ENCODE data around the gene RTF2. TPM values are rescaled to one million over a fixed set of nuclear protein-coding genes. Genes with fewer than 3 reads are reported as not detected.

RTF2 gene
- total and polyA plus RNA-seq, 2 of the 13 experiments (the other 11 are each of a cell fraction or from before 2014, with no cell fraction given) = 81.8 to 142 TPM

- TF ChIP-seq, protein P1, sequence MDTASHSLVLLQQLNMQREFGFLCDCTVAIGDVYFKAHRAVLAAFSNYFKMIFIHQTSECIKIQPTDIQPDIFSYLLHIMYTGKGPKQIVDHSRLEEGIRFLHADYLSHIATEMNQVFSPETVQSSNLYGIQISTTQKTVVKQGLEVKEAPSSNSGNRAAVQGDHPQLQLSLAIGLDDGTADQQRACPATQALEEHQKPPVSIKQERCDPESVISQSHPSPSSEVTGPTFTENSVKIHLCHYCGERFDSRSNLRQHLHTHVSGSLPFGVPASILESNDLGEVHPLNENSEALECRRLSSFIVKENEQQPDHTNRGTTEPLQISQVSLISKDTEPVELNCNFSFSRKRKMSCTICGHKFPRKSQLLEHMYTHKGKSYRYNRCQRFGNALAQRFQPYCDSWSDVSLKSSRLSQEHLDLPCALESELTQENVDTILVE (CRISPR knock-in tag; IDR thresholded peaks at IDR 0.05) = peak; percentile 93; the same call in 1 of the 2 replicates
- peak; percentile 98 for TF ChIP-seq HOXD1 (CRISPR knock-in tag; IDR thresholded peaks at IDR 0.05)
- TF ChIP-seq ZNF790 (CRISPR knock-in tag; IDR thresholded peaks at IDR 0.05; ENCODE audit: borderline replicate concordance) = no peak
- TF ChIP-seq THAP7 (CRISPR knock-in tag; IDR thresholded peaks at IDR 0.05) = no peak
- peak; percentile 92; the same call in 1 of the 2 replicates for TF ChIP-seq TP53 (CRISPR knock-in tag; conservative IDR thresholded peaks at IDR 0.05)
- TF ChIP-seq NFKBIZ (CRISPR knock-in tag; IDR thresholded peaks at IDR 0.05) = peak; percentile 94
- no peak for TF ChIP-seq ZNF484 (CRISPR knock-in tag; IDR thresholded peaks at IDR 0.05; ENCODE audit: borderline replicate concordance, low read depth)
- no peak for TF ChIP-seq TEAD2 (CRISPR knock-in tag; IDR thresholded peaks at IDR 0.05)
- peak; percentile 95 for TF ChIP-seq ZNF224 (CRISPR knock-in tag; IDR thresholded peaks at IDR 0.05)
- TF ChIP-seq ELF4 (CRISPR knock-in tag; IDR thresholded peaks at IDR 0.05; ENCODE audit: borderline replicate concordance) = peak; percentile 98
- peak; percentile 15; the same call in 1 of the 2 replicates for TF ChIP-seq NR2F6 (IDR thresholded peaks at IDR 0.05)
- TF ChIP-seq NR2F6 (CRISPR knock-in tag; IDR thresholded peaks at IDR 0.05) = no peak
- TF ChIP-seq GABPA (IDR thresholded peaks at IDR 0.05; ENCODE audit: low read depth, low read length) = peak; percentile 97
- peak; percentile 94 for TF ChIP-seq GABPA (CRISPR knock-in tag; IDR thresholded peaks at IDR 0.05; ENCODE audit: low read depth)
- TF ChIP-seq, protein P2, sequence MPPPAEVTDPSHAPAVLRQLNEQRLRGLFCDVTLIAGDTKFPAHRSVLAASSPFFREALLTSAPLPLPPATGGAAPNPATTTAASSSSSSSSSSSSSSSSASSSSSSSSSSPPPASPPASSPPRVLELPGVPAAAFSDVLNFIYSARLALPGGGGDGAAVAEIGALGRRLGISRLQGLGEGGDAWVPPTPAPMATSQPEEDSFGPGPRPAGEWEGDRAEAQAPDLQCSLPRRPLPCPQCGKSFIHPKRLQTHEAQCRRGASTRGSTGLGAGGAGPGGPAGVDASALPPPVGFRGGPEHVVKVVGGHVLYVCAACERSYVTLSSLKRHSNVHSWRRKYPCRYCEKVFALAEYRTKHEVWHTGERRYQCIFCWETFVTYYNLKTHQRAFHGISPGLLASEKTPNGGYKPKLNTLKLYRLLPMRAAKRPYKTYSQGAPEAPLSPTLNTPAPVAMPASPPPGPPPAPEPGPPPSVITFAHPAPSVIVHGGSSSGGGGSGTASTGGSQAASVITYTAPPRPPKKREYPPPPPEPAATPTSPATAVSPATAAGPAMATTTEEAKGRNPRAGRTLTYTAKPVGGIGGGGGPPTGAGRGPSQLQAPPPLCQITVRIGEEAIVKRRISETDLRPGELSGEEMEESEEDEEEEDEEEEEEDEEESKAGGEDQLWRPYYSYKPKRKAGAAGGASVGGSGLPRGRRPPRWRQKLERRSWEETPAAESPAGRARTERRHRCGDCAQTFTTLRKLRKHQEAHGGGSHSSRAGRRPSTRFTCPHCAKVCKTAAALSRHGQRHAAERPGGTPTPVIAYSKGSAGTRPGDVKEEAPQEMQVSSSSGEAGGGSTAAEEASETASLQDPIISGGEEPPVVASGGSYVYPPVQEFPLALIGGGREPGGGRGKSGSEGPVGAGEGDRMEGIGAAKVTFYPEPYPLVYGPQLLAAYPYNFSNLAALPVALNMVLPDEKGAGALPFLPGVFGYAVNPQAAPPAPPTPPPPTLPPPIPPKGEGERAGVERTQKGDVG (CRISPR knock-in tag; IDR thresholded peaks at IDR 0.05; ENCODE audit: borderline replicate concordance) = 0 out of 2 replicates have a peak, but pooled peaks have one; percentile 42
- TF ChIP-seq ZNF260 (CRISPR knock-in tag; IDR thresholded peaks at IDR 0.05; ENCODE audit: borderline replicate concordance, low read depth) = no peak
- peak; percentile 98 for TF ChIP-seq KDM3A (CRISPR knock-in tag; IDR thresholded peaks at IDR 0.05; ENCODE audit: low read depth)
- TF ChIP-seq, protein P3, sequence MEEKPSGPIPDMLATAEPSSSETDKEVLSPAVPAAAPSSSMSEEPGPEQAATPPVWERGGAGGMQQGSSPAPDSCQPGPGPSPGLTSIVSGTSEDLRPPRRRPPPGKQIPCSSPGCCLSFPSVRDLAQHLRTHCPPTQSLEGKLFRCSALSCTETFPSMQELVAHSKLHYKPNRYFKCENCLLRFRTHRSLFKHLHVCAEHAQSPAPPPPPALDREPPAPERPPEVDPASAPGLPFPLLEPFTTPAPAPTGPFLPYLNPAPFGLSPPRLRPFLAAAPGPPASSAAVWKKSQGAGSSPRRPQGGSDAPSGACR (CRISPR knock-in tag; IDR thresholded peaks at IDR 0.05) = peak; percentile 66; the same call in 1 of the 2 replicates
- TF ChIP-seq MBNL3 (CRISPR knock-in tag; conservative IDR thresholded peaks at IDR 0.05) = no peak
These were observed at the start of gene RTF2 (continued) for GRCh38 chr20:56468316-56469076.
